HG02870 (cell line): ENCODE data around the gene DYNC1I2.
"Not testable (repeated sequence)": the region's sequence is repeated elsewhere in the genome, so short reads cannot be mapped to it uniquely, and the experiment has no call there.

Experiments
- ATAC-seq: cut with Tn5 transposase; IDR thresholded peaks from one replicate; pipeline ENCODE4 v1.9.1; 2021; ENCODE audit warnings: mild to moderate bottlenecking, moderate library complexity; ENCODE audit not compliant: unreplicated experiment

DYNC1I2 gene

GRCh38 chr2:171712051-171712450 lies 24.8 kb downstream of the DYNC1I2 start:
- ATAC-seq, result no peak

DNA sequence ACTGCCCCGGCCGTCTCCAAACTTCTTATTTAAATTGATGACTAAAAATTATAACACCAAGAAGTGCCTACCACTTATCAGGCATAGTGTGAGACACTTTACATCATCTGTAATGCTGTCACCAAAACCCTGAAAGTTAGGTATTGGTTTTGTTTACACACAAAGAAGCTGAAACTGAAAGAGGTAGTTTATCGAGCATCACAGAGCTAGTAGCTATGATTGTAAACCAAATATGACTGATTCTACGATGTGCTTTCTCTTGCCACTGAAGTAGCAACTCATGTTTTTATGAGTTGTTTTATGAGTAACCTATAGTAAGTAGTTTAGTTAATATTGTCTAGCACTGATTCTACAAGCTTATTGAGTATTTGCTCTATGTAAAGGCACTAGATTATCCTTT lies 31.5 kb downstream of the DYNC1I2 start:
- ATAC-seq, result peak; percentile 81

- ATAC-seq, result no peak
Measured at GRCh38 chr2:171719660-171720059, 32.4 kb downstream of the DYNC1I2 start.

- no peak for ATAC-seq
Measured at GRCh38 chr2:171723716-171724683, 36.7 kb downstream of the DYNC1I2 start.

DNA sequence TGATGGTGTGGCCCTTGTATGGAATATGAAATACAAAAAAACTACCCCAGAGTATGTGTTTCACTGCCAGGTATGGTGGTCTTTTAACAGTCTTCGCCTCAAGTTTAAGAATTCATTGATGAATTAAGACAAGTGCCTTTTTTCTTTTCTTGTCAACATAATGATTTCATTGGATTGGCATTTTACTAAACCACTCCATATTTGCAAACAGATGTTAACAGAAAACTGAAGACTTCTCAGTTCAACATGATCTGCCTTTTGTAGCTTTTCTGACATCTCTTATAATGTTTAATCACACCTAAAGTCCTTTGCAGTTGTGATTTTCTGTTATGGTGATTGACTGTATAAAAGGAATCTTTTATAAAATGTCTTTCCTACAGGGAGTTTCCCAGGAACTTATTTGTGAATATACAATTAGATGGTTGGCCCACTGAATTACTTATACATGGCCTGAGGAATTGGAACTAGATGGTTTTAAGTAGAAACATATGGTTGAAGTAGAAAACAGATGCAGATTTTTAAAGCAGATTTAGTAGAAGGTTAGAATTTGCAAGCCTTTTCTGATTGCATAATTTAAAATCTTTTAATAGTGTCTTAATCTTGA lies 39.7 kb downstream of the DYNC1I2 start:
- ATAC-seq, result no peak

- ATAC-seq, result no peak
Measured at GRCh38 chr2:171728989-171729951, 42.0 kb downstream of the DYNC1I2 start.

DNA sequence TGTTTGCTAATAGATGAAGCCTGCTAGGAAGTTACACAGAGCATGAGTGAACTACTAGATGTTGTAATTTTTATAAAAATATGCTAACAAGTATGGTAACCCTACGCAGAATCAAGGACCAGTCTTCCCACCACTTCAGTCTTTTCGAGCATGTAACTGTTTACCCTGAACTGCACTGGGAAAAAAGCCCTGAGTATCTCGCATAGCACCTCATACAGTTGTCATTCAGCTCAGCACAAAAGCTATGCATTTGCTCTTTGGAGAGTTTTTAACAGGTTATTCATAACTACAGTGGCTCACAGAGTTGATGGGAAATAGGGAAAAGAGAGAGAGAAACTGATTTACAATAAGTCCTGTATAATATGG lies 42.7 kb downstream of the DYNC1I2 start:
- no peak for ATAC-seq

DNA sequence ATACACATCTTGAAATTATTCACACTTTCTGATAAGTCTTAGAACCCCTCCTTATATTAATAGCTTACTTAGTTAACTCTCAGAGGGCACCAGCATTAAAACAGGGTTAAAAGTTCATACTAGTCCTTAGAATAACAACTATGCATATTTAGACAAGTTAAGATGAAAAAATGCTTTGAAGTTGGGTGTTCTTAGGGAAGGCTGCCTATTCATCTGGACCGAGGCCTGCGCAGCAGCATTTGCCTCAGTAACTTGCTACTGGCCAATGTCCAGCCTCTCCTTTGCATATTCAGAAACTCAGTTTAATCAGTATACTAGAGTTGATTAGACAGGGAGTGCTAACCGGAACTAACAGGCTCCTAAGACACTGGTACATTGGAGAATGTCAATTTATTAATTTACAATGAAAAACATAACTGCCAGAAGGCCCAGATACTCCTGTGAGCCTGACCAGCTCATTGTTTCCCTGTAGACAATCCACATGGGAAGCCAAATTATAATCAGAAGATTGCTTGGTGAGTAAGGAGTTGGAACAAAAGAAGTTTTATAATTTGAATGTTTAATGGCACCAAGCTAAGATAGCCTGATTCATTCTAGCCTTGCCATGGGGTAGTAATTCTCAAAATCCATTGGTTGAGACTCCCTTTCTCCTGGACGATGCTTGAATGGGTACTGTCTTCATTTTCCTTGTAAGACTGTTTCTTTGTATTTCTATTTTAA lies 48.9 kb downstream of the DYNC1I2 start:
- ATAC-seq, result no peak

DNA sequence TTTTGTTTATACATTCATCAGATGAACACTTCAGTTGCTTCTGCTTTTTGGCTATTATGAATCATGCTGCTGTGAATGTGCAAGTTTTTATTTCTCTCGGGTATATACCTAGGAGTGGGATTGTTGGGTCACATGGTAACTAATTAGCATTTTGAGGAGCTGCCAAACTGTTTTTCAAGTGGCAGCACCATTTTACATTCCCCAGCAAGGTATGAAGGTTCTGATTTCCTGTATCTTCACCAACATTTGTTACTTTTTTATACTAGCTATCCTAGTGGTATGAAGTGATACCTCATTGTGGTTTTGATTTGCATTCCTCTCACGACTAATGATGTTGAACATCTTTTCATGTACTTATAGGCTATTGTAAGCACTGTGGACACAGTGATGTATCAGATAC lies 53.9 kb downstream of the DYNC1I2 start:
- ATAC-seq, result no peak

DNA sequence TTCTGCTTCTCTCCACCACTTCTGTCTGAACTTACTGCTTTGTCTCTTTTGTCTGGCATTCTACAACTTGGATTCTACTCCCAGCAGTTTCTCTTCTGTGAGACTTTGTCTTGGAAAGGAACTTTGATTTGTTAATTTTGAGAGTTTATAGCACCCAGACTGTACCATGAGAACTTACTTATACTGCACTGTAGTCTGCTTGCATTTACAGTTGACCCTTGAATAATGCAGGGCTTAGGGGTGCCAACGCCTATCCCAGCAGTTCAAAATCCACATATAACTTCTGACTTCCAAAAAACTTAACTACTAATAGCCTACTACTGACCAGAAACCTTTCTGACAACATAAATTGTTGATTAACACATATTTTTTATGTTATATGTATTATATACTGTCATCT lies 55.5 kb downstream of the DYNC1I2 start:
- no peak for ATAC-seq

GRCh38 chr2:171745141-171745540 lies 57.9 kb downstream of the DYNC1I2 start:
- no peak for ATAC-seq

DNA sequence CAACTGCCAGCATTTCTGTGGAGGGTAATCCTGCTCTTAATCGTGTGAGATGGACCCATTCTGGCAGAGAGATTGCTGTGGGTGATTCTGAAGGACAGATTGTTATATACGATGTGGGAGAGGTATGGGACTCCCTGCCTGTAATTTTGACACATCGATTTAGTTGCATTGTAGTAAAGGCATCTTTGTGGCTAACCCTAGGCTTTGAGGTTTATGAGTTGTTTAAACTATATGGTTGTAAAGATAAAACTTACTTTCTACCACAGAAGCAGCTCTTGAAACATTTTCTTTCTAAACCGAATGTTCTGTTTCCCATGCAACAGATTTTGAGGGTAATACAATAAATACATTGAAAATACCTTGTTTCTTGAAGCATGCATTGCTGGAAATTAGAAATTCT lies 58.5 kb downstream of the DYNC1I2 start:
- no peak for ATAC-seq

DNA sequence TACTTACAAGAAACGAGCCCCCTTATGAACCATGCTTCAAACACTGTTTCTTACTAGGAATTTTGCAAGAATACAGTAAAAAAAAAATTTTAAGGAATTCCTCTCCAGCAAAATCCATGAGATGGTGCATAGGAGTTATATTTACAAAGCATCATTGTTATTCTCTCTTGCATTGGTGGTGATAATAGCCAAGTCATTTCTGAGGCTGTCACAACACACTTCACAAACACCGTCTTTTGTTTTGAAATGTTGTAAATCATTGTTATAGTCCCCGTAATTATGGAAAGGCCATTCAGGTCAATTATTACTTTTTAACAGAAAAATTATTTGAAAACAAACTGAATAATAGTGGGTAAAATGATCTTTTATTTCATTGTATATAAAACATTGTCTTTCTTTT lies 60.1 kb downstream of the DYNC1I2 start:
- ATAC-seq, result no peak

DNA sequence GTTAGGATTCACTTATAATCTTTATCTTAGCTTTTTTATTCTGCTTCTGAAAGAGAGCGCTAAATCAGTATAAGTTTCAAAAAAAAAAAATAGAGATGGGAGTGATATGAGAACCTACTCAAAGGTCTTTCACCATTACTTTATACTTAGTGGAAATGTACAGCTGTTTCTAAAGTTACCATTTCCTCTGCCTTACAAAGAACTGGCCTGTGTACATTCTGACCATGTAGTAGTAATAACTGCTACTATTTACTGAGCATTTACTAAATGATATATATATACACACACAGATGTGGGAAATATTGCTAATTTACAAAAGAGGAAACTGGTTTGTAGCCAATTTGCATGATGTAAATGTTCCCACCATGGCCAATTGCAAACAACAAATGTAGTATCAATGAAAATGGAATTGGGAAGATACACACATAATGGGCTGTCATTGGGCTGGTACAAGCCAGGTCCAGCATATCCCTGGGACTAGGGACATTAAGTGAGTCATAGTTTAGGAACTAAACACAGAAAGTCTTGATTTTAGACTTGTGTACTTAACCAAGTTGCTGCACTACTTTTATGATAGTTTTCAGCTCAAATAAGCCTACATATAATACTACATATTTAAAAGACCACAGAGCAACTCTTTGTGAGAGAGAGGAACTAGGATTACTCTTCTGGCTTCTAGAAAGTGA lies 67.1 kb downstream of the DYNC1I2 start:
- no peak for ATAC-seq

GRCh38 chr2:171758762-171759161 lies 71.5 kb downstream of the DYNC1I2 start:
- not testable (repeated sequence) for ATAC-seq

DNA sequence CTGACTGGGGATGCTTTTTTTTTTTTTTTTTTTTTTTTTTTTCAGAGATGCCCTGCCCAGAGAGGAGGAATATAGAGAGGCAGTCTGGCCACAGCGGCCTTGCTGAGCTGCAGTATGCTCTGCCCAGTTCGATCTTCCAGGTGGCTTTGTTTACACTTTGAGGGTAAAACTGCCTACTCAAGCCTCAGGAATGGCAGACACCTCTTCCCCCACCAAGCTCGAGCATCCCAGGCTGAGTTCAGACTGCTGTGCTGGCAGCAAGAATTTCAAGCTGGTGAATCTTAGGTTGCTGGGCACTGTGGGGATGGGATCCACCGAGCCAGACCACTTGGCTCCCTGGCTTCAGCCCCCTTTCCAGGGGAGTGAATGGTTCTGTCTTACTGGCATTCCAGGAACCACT lies 73.9 kb downstream of the DYNC1I2 start:
- ATAC-seq, result not testable (repeated sequence)

DNA sequence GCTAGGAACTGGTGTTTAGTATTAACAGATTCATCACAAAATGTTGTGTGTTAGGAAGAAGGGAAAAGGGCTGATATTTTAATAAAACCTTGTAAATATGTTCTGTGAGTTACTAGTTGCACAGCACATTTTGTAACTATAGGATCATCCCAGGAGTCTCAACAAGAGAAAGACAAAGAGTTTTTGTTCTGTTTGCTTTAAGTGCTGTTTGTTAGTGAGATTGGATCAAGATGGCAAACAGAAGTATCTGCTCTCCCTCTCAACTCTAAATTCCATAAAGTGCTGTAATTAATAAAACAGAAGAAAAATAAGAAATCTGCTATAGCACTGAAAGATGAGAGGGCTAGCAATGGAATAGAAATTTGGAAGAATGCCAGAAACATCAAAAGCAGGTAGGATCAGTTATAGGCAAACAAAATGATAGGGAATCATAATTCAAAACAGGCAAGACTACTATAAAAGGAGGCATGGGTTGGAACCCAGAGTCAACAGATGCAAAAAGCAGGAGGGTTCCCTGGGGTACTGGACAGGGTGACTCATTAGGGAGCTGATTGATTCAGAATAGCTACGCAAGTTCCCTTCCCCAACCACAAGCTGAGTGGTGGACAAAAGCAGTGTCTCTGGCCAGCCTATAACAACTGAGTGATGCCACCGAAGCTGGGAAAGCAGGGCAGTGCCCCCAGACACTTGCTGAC lies 75.8 kb downstream of the DYNC1I2 start:
- no peak for ATAC-seq

- no peak for ATAC-seq
Measured at GRCh38 chr2:171763602-171764001, 76.3 kb downstream of the DYNC1I2 start.

DNA sequence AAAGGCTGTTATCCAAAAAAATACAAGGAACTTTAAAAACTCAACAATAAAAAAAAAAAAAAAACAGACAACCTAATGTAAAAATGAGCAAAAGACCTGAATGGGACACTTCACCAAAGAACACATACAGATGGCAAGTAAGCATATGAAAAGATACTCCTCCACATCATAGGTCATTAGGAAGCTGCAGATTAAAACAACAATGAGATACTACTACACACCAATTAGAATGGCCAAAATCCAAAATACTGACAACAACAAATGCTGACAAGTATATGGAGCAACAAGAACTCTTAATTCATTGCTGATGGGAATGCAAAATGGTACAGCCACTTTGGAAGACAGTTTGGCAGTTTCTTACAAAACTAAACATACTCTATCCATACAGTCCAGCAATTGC lies 84.2 kb downstream of the DYNC1I2 start:
- ATAC-seq, result no peak
